HEK293 (cell line): ENCODE measurements around the gene EML4.

ENCODE experiments used
- CTCF ChIA-PET: fragments of 350-600 bp; formaldehyde crosslinking; extraction: SDS; loops from one replicate; lab custom pipeline; 2021; ENCODE audit warnings: antibody characterized with exemption; lab: Yijun Ruan, JAX
- POLR2A ChIA-PET: fragments of 300-600 bp; formaldehyde crosslinking; extraction: SDS; loops from one replicate; lab custom pipeline; 2020; ENCODE audit warnings: antibody characterized with exemption, inconsistent platforms; lab: Yijun Ruan, JAX
- H3K27ac ChIP-seq: fragments of 200-500 bp; sonication (Bioruptor generic); 2 replicates; pipeline ENCODE4 v1.5.1; 2014; ENCODE audit warnings: low read depth, low read length, control low read depth, inconsistent platforms; ENCODE audit errors: extremely low read depth
- H3K36me3 ChIP-seq, 2 experiments: fragments of 200-500 bp in 1 of 2; sonication (Bioruptor generic) in 1 of 2; 1 replicate in 1 of 2; 2 replicates in 1 of 2; pipeline ENCODE4 v1.5.1; 2014 to 2017; ENCODE audit warnings: inconsistent platforms in 2 of 2, low read length in 2 of 2; ENCODE audit not compliant: control insufficient read depth in 2 of 2, insufficient read depth in 1 of 2
- H3K4me1 ChIP-seq: fragments of 200-500 bp; sonication (Bioruptor generic); 2 replicates; pipeline ENCODE4 v1.5.1; 2014; ENCODE audit warnings: mild to moderate bottlenecking, low read length, inconsistent platforms; ENCODE audit not compliant: control insufficient read depth, insufficient read depth
- H3K4me3 ChIP-seq: 2 replicates; pipeline ENCODE4 v1.5.1; 2011; ENCODE audit warnings: low read depth, mild to moderate bottlenecking, control low read depth, low read length, moderate library complexity
- H3K9me3 ChIP-seq: fragments of 200-500 bp; sonication (Bioruptor generic); 2 replicates; pipeline ENCODE4 v1.5.1; 2014; ENCODE audit warnings: low read depth, low read length, inconsistent platforms; ENCODE audit not compliant: control insufficient read depth, insufficient read depth
- FEZF1 ChIP-seq: fragments of 450-650 bp; formaldehyde crosslinking; IDR thresholded peaks from 2 replicates; pipeline ENCODE4 v1.5.1; 2016; ENCODE audit warnings: missing biosample characterization, missing genetic modification characterization
- GLIS1 ChIP-seq: fragments of 450-650 bp; formaldehyde crosslinking; IDR thresholded peaks from 2 replicates; pipeline ENCODE4 v1.5.1; 2016; ENCODE audit warnings: missing biosample characterization, missing genetic modification characterization
- KLF16 ChIP-seq: fragments of 450-650 bp; formaldehyde crosslinking; IDR thresholded peaks from 2 replicates; pipeline ENCODE4 v1.5.1; 2017; ENCODE audit warnings: missing biosample characterization, missing genetic modification characterization
- OSR2 ChIP-seq: fragments of 450-650 bp; formaldehyde crosslinking; IDR thresholded peaks from 2 replicates; pipeline ENCODE4 v1.5.1; 2016; ENCODE audit warnings: missing biosample characterization, missing genetic modification characterization
- PATZ1 ChIP-seq: fragments of 450-650 bp; formaldehyde crosslinking; IDR thresholded peaks from 2 replicates; pipeline ENCODE4 v1.5.1; 2016; ENCODE audit warnings: missing biosample characterization, missing genetic modification characterization
- PBX3 ChIP-seq: sonication (generic); formaldehyde crosslinking; IDR thresholded peaks from 2 replicates; pipeline ENCODE4 v1.8.1; 2022; ENCODE audit warnings: mild to moderate bottlenecking, moderate library complexity, missing genetic modification reagents
- TCF7L2 ChIP-seq: IDR thresholded peaks from 2 replicates; pipeline ENCODE4 v1.6.1; 2011; ENCODE audit warnings: low read depth, mild to moderate bottlenecking, inconsistent platforms, low read length, moderate library complexity, borderline replicate concordance
- YY1 ChIP-seq: fragments of 450-650 bp; formaldehyde crosslinking; IDR thresholded peaks from 2 replicates; pipeline ENCODE4 v1.5.1; 2018; ENCODE audit warnings: missing biosample characterization, missing genetic modification characterization
- YY2 ChIP-seq: fragments of 450-650 bp; formaldehyde crosslinking; IDR thresholded peaks from 2 replicates; pipeline ENCODE4 v1.5.1; 2016; ENCODE audit warnings: missing biosample characterization, missing genetic modification characterization
- ZFP69B ChIP-seq: fragments of 450-650 bp; formaldehyde crosslinking; IDR thresholded peaks from 2 replicates; pipeline ENCODE4 v1.5.1; 2016; ENCODE audit warnings: missing biosample characterization, missing genetic modification characterization
- ZNF16 ChIP-seq: fragments of 450-650 bp; formaldehyde crosslinking; IDR thresholded peaks from 2 replicates; pipeline ENCODE4 v1.5.1; 2016; ENCODE audit warnings: low read depth, missing biosample characterization, missing genetic modification characterization
- ZNF174 ChIP-seq: fragments of 450-650 bp; formaldehyde crosslinking; IDR thresholded peaks from 2 replicates; pipeline ENCODE4 v1.5.0; 2017; ENCODE audit warnings: missing biosample characterization, mild to moderate bottlenecking, missing genetic modification characterization
- ZNF23 ChIP-seq: fragments of 450-650 bp; formaldehyde crosslinking; IDR thresholded peaks from 2 replicates; pipeline ENCODE4 v1.5.1; 2016; ENCODE audit warnings: missing biosample characterization, missing genetic modification characterization, borderline replicate concordance
- ZNF280C ChIP-seq: fragments of 450-650 bp; formaldehyde crosslinking; IDR thresholded peaks from 2 replicates; pipeline ENCODE4 v1.5.1; 2016; ENCODE audit warnings: missing biosample characterization, missing genetic modification characterization
- ZNF292 ChIP-seq: fragments of 450-650 bp; formaldehyde crosslinking; IDR thresholded peaks from 2 replicates; pipeline ENCODE4 v1.5.1; 2016; ENCODE audit warnings: low read depth, missing biosample characterization, missing genetic modification characterization, borderline replicate concordance
- ZNF302 ChIP-seq: fragments of 450-650 bp; formaldehyde crosslinking; IDR thresholded peaks from 2 replicates; pipeline ENCODE4 v1.5.1; 2016; ENCODE audit warnings: missing biosample characterization, missing genetic modification characterization, low read depth
- ZNF449 ChIP-seq: fragments of 450-650 bp; formaldehyde crosslinking; IDR thresholded peaks from 2 replicates; pipeline ENCODE4 v1.5.1; 2017; ENCODE audit warnings: missing biosample characterization, mild to moderate bottlenecking, missing genetic modification characterization, moderate library complexity
- ZNF501 ChIP-seq: fragments of 450-650 bp; formaldehyde crosslinking; IDR thresholded peaks from 2 replicates; pipeline ENCODE4 v1.5.1; 2016; ENCODE audit warnings: missing biosample characterization, missing genetic modification characterization
- ZNF514 ChIP-seq: fragments of 450-650 bp; formaldehyde crosslinking; IDR thresholded peaks from 2 replicates; pipeline ENCODE4 v1.5.1; 2016; ENCODE audit warnings: missing biosample characterization, missing genetic modification characterization
- ZNF521 ChIP-seq: fragments of 450-650 bp; formaldehyde crosslinking; IDR thresholded peaks from 2 replicates; pipeline ENCODE4 v1.5.1; 2017; ENCODE audit warnings: missing biosample characterization, mild to moderate bottlenecking, missing genetic modification characterization
- ZNF585B ChIP-seq: fragments of 450-650 bp; formaldehyde crosslinking; IDR thresholded peaks from 2 replicates; pipeline ENCODE4 v1.5.1; 2016; ENCODE audit warnings: missing biosample characterization, missing genetic modification characterization
- ZNF677 ChIP-seq: fragments of 450-650 bp; IDR thresholded peaks from 2 replicates; pipeline ENCODE4 v1.5.0; 2018; ENCODE audit warnings: missing biosample characterization, mild to moderate bottlenecking, missing genetic modification characterization, moderate library complexity

Gene EML4

GRCh38 chr2:42281416-42282081, 112.4 kb downstream of the EML4 start:
- Histone ChIP-seq H3K27ac (no peak overlapping the region), H3K4me3 (no peak overlapping the region), H3K36me3 (peaks cover 27 to 31% of the 10 kb centered on the region in 2 experiments), H3K9me3 (no peaks in the 10 kb centered on the region), H3K4me1 (no peaks in the 10 kb centered on the region)
- ChIA-PET CTCF (no interaction called here), POLR2A (no interaction called here)
- no peak for TF ChIP-seq GLIS1 (tag by site-specific recombination)

GRCh38 chr2:42284019-42284418, 114.9 kb downstream of the EML4 start:
- TF ChIP-seq ZNF23 (tag by site-specific recombination): no peak
- TF ChIP-seq ZNF302 (tag by site-specific recombination): no peak
- TF ChIP-seq PBX3 (CRISPR knock-in tag): no peak
- no peak for TF ChIP-seq TCF7L2
- no peak for TF ChIP-seq ZNF585B
- TF ChIP-seq PATZ1 (tag by site-specific recombination): no peak
- Histone ChIP-seq H3K4me3 (no peak overlapping the region), H3K27ac (no peak overlapping the region), H3K9me3 (no peaks in the 10 kb centered on the region), H3K4me1 (no peaks in the 10 kb centered on the region), H3K36me3 (peaks cover 23 to 44% of the 10 kb centered on the region in 2 experiments)
- POLR2A ChIA-PET: no interaction called here
- CTCF ChIA-PET: no interaction called here

- TF ChIP-seq ZNF16: no peak
- no peak for TF ChIP-seq ZNF174
- TF ChIP-seq KLF16: no peak
- no peak for TF ChIP-seq ZNF292 (tag by site-specific recombination)
- no peak for TF ChIP-seq ZNF514
- no peak for TF ChIP-seq ZNF501
- Histone ChIP-seq H3K4me3 (no peak overlapping the region), H3K9me3 (no peaks in the 10 kb centered on the region), H3K27ac (no peak overlapping the region), H3K36me3 (peaks cover 19 to 43% of the 10 kb centered on the region in 2 experiments), H3K4me1 (no peaks in the 10 kb centered on the region)
- CTCF ChIA-PET: interaction anchor here (1.0 kb wide), 1 partner anchor 190 kb away, joined by 4 read pairs; no protein-coding TSS in a partner anchor
- POLR2A ChIA-PET: no interaction called here
These were observed 117.3 kb downstream of the EML4 start for GRCh38 chr2:42286268-42286946.

GRCh38 chr2:42288811-42289210, 119.7 kb downstream of the EML4 start:
- Histone ChIP-seq H3K27ac (no peak overlapping the region), H3K4me3 (no peak overlapping the region), H3K4me1 (no peaks in the 10 kb centered on the region), H3K9me3 (no peaks in the 10 kb centered on the region), H3K36me3 (peaks cover 17 to 48% of the 10 kb centered on the region in 2 experiments)
- ChIA-PET CTCF (no interaction called here), POLR2A (no interaction called here)
- TF ChIP-seq FEZF1 (tag by site-specific recombination) (no peak), YY2 (tag by site-specific recombination) (no peak), OSR2 (tag by site-specific recombination) (no peak), ZNF677 (tag by site-specific recombination) (no peak), YY1 (tag by site-specific recombination) (no peak), ZNF521 (tag by site-specific recombination) (no peak), ZFP69B (no peak), ZNF280C (no peak), ZNF449 (tag by site-specific recombination) (no peak)
